Prostate gland (tissue), 2 donors: ENCODE results near the gene KCNK16.

Experiments
- CTCF ChIP-seq, 4 experiments: fragments of 200-600 bp in 2 of 4; fragments of 450-650 bp in 2 of 4; sonication (generic) in 2 of 4; IDR thresholded peaks; 1 replicate in 3 of 4; 2 replicates in 1 of 4; pipeline ENCODE4 v1.5.1; 2016 to 2019; ENCODE audit warnings: antibody characterized with exemption in 4 of 4, mild to moderate bottlenecking in 2 of 4, moderate library complexity in 2 of 4
- POLR2A ChIP-seq: fragments of 450-650 bp; IDR thresholded peaks from one replicate; pipeline ENCODE4 v1.6.1; 2016; ENCODE audit warnings: antibody characterized with exemption, mild to moderate bottlenecking

GRCh38 chr6:39281312-39281980, 41.1 kb downstream of the KCNK16 start:
- TF ChIP-seq POLR2A (no peak), CTCF (IDR thresholded peaks at IDR 0.05) (no peak)
